Activated CD4-positive, alpha-beta T cell treated with anti-CD3 and anti-CD28 coated beads for 24 hours (primary cell): ENCODE results near the gene NDUFAF8.
"Not testable (repeated sequence)": the region's sequence is repeated elsewhere in the genome, so short reads cannot be mapped to it uniquely, and the experiment has no call there.

Experiments
- DNase-seq, 2 donors: peaks; one replicate each; pipeline ENCODE4 v3.0.0-alpha.2; 2020; ENCODE audit warnings: low read depth in 2 of 2

Gene NDUFAF8

DNA sequence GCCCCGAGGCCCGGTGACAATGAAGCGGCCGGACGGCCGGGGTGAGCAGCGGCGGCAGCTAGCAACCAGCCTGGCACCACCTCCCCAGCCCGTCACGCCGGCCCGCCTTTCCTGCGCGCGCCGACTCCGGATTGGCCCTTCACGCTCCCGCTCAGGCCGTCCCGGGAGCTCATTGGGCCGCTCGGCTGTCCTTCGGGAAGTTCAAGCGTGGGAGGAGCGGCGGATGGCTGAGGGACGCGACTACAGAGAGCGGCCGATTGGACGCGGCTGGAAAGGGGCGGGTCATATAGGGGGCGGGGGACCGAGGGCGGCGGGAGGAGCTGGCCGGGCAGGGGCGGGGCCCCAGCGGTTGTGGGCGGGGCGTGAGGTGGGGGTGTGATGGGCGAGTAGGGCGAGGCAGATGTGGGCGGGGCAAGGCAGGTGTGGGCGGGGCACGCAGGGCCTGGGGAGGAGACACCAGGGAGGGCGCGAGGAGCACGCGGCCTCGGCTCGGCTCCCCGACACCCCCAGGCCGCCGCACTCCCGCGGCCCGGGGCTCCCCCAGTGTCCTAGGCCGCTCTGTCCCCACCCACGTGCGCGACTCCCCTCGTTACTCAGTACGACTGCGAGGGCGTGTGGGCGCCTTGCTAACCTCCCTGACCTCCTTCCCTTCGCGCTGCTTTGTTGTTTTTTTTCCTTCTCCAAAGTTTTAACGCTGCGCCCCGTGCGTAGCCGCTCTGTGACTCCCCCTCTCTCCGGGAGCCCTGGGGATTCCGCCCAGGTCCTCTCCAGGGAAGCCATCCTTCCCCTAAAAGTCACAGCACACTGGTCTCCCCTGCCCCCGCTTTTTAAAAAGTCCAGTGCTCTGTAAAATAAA, 16.0 kb upstream of the NDUFAF8 start, which contains the start of gene CEP131:
TSS of gene CEP131 (minus strand) at position 60 of the 856 bp plus-strand sequence. CDS start 2,909 bp downstream, outside the sequence.
- peak; percentile 100 for DNase-seq

DNA sequence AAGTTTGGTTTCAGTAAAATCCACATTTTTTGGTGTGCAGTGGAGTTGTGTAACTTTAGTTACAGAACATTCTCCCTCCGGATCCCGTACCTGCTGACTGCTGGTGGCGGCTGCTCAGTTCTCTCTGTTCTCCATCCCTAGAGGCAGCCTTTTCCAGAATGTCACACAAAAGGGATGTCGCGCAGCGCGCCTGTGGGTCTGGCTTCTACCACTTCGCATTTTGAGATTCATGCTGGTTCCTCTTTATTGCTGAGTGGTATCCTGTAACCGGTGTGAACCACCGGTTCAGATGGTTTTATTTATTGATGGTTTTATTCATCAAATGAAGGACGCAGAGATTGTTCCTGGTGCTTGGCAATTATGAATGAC, 15.4 kb upstream of the NDUFAF8 start:
- DNase-seq: no peak

DNA sequence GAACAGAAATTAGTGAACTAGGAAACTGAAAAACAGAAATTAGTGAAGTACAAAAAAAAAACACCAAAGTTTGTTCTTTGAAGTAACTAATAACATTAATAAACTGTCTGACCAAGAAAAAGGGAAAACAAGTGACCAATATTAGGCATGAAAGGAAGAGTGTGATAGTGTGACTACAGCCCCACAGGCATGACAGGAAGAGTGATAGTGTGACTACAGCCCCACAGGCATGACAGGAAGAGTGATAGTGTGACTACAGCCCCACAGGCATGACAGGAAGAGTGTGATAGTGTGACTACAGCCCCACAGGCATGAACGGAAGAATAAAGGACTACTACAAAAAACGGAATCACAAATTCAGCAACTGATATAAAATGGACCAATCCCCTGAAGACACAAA, 11.5 kb upstream of the NDUFAF8 start:
- not testable (repeated sequence) for DNase-seq

DNA sequence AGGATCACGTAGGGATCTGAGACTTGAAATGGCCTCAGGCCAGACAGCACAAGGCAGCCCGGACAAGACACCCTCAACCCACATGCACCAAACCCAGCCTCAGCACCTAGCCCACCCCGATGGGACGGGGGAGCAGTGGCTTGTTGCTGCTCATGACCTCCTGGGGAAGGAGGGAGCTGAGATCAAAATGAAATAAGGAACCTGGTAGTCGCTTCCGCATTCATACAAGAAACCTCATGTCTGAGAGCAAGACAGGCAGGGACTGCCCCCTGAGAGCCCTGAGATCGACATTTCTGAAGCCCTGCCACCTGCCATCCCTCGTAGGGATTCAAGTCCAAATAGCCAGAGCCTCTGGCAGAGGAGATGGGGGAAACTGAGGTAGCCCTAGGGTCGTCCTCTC, 10.7 kb upstream of the NDUFAF8 start:
- no peak for DNase-seq

DNA sequence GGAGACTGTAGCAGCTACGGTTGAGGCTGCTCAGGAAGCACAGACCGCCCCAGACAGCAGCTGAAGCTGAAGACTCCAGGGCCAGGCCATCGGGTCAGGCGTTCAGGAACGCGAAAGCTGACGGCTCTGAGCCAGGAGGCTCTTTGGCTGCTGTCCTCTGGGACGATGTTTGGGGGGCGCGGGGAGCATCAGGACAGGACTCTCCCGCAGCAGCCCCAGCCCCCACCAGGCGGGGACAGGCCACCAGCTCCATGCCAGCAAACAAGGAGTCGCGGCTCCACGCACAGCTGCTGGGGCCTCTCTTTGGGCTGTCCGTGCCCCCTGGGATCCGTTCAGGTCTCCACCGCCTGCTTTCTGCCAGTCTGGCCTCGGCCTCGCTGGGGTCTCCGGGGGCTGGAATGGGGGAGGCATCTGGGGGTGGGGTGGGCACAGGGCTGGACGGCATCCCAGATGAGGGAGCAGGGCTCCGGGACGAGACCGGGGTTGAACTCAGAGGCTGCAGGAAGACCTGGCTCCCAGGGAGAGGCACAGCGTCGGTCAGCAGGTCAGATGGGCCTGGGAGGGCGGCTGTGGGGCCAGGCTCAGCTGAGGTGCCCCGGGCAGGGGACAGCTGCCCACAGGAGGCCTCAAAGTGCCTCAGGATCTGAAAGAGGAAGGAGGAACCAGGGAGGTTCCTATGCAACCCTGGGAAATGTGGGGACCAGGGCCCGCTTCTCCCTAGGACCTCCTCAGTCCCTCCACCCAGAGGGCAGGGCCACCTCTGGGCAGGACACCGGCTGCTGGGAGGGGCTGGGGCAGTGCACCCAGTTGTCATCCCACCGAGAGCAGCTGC, 10.1 kb upstream of the NDUFAF8 start:
- DNase-seq: no peak

DNA sequence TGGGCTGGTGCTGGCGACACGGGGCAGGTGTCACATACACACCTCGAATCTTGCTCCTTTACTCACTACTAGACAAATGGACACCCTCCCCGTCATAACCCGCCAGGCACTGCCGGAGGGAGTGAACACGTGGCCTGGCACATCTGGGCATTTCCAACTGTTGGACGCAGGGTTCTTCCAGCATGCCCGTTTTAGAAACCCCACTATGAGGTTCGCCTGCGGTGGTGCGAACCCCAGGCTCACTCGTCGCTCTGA, 9.5 kb upstream of the NDUFAF8 start:
- DNase-seq: no peak

DNA sequence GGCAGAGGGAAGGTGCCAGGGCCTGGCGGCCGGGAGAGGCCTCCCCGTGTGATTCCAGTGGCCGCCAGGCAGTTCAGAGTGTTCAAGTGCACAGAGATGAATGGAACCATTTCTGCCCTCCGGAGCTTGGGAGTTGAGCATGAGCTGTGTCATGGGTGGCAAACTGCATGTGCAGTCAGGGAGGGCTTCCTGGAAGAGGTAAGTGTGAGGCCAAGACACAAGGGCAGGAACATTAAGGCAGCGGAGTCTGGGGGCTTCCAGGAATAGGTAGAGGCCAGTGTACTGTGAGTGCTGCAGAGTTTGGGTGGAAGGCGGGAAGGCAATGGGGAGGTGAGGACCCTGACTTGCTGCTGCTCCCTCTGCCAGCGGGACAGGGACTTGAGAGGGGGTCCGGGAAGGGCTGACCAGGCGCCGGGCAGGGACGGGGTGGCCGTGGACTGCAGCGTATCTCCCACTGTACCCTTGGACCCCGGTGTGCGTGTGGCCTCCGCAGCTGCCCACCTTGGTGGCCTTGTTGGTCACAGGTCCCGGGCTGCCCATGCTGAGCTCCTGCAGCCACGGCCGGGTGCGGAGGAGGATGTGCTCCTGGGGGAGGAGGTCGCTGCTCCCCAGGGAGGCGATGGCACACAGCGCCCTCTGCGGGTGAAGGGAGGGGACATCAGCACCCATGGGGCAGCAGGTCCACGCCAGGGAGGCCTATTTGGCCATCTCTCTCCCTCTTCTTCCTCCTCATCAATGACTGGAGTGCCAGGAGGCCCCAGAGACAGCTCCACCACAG, 8.9 kb upstream of the NDUFAF8 start:
- DNase-seq: no peak

DNA sequence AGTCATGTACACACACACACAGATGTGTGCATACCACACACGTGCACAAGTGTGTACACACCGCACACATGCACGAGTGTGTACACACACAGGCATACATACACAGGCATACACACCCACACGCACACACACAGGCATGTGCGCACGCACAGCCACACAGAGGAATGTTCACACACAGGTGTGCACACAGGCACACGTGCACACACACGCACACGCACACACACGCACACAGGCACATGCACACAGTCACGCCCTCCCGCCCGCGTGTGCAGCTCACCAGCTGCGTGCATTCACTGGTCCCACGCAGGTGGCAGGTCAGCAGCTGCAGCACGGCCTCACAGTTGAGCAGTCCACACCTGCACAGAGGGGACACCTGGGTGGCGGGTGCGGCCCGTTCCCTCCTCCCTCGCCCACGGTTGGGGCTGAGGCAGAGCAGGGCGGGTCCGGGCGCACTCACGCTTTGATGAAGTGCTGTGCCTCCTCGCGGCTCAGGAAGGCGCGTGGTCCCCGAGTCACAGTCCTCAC, 7.9 kb upstream of the NDUFAF8 start:
- DNase-seq: no peak

DNA sequence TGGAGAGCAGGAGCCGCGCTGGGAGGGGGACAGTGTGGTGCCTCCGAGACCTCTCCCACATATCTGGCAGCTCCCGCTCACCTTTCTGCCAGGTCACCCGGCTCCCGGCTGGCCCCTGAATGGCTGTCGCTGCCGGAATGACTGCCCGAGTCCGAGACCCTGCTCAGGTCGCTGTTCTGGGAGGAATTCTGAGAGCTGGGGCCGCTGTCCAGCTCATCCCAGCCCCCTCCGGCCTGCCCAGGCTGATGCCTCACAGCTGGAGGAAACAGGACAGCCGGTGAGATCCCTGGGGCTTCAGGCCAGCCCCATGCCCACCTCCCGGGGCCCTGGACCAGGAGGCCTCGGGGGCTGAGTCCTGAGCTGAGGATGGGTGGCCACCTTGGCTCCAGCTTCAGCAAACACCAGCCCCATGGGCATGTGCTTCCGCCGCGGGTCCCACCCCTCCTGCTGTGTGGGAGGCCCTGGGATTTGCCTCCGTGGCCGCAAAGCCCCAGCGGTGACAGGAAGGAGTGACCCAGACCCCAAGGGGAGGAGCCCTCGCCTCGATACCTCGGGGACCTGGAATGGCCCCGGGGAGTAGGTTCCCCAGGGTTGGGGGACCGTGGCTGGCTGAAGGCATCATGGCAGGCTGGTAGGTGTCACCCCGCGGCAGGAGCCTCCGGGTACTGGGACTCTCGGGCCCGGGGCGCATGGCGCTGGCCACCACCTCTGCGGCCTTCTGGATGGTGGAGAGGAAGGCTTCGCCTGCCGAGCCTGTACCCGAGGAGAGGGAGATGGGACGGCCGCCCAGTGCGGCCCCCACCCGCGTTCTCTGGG, 7.1 kb upstream of the NDUFAF8 start:
- DNase-seq: no peak

DNA sequence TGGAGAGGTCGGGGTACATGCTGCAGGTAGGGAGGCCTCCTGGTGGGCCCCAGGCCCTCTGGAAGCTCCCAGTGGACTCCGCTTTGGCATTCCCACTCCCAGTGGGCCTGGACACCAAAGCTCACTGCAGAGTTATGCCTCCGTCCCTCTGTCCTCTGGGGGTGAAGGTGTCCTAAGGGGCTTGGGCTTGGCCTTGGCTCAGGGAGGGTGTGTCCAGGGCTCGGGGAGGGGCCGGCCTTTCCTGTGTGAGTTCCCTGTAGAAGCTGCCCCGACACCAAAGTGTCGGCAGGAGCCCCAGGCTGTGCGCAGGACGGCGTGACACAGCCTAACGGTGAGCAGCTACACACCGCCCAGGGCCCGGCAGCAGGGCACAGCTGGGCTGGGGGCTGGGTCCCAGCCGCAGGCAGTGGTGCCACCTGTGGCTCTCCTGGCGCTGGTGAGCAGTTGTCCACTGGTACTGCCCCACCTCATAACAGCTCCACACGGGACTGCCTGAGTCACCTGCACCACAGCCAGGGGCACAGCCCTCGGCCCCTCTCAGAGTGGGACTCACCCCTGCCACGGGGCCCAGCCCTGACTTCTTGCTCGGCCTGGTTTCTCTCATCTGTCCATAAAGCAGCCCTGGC, 6.4 kb upstream of the NDUFAF8 start:
- no peak for DNase-seq

DNA sequence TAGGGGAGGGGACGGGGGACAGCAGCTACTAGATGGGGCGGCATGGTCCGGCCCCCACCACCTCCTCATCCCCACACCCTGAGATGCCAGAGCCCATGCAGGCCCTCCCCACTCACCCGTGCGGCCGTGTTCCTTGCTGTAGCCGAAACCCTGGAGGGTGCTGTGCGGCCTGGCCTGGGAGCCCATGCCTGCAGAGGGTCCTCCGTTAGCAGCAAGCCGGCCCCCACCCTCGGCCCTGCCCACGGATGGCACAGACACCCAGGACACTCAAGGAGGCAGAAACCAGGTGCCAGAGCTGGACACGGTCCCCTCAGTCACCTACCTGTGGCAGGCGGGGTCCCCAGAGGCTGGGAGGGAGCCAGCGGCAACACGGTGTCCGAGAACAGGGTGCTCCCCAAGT, 5.8 kb upstream of the NDUFAF8 start:
- DNase-seq: no peak

DNA sequence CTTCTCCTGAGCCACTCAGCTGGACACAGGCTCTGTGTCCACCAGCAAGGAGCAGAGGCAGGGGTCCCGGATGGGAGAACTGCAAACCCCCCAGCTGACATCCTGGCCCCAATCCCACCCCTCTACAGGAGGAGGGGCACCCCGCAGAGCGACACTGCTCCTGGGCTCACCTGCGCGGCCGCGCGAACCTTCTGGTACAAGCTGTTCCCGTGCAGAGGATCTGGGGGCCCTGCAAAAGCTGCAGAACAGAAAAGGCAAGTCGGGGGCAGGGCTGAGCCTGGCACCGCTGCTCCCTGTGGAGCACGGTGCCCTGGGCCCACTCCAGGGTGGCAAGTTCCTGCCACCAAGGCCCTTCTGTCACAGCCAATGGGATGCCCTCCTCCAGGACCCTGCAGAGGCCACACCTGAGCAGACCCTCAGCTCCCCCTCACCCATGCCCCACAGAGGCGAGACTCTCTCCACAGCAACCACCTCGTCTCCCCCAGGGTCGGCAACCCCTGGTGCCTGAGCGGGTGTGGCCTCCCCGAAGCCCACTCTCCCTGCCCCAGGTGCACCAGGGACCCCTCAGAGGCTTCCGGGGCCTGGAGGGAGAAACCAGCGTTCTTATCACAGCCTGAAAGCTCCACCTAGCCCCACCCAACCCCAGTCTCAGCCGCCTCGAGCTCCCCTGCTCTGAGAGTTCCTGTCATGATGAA, 5.2 kb upstream of the NDUFAF8 start:
- no peak for DNase-seq

DNA sequence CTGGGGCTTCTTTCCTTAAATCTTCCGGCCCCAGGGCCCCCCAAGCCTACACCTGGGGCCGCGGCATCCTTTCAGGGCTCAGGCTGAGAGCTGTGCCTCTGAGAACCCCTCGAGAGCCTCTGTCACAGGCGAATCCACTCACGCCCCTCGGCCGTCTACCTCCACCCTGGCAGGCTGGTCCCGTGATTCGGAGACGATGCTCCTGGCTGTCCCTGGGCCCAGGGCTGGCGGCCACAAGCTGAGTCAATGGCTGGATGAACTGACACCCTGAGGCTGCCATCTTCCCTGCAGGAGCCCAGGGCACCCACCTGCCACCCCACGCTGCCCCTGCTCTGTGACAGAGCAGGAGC, 4.6 kb upstream of the NDUFAF8 start:
- DNase-seq: no peak

DNA sequence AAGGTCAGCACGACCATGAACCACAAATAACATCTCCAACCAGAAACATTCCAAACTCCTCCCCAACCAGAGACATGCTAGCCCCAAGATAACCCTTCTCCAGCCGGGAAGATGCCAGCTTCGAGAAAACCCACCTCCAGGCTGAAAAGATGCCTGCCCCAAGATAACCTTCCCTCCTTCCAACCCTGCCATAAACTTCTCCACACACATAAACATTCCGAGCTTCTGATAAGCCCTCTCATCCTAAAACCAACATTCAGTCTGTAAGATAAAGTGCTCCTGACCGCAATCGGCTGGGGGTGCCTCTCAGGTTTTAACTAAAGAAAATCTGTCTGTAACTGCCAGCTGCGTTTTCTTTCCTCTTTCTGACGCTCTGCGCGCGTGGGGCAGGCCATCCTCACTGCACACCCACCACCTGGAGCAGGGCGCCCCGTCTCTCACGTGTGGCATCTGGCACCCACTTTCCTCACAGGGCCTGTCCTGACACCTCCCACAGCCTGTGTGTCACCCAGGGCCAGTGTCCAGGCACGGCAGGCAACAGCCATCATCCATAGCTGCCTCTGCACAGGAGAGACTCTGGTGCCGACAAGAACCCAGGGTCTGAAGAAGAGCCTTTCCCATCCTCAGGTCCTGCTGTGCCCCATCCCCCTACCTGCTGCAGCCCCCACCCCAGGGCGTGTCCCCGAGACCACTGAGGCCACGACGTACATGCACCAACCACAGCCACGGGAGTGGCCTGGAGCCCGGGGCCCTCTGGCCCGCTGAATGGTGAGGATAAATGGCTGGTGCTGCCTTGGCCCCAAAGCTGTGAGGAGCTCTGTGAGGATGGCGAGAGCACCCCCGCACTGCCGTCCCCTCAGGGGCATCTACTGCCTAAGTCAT, 3.9 kb upstream of the NDUFAF8 start:
- DNase-seq: no peak

DNA sequence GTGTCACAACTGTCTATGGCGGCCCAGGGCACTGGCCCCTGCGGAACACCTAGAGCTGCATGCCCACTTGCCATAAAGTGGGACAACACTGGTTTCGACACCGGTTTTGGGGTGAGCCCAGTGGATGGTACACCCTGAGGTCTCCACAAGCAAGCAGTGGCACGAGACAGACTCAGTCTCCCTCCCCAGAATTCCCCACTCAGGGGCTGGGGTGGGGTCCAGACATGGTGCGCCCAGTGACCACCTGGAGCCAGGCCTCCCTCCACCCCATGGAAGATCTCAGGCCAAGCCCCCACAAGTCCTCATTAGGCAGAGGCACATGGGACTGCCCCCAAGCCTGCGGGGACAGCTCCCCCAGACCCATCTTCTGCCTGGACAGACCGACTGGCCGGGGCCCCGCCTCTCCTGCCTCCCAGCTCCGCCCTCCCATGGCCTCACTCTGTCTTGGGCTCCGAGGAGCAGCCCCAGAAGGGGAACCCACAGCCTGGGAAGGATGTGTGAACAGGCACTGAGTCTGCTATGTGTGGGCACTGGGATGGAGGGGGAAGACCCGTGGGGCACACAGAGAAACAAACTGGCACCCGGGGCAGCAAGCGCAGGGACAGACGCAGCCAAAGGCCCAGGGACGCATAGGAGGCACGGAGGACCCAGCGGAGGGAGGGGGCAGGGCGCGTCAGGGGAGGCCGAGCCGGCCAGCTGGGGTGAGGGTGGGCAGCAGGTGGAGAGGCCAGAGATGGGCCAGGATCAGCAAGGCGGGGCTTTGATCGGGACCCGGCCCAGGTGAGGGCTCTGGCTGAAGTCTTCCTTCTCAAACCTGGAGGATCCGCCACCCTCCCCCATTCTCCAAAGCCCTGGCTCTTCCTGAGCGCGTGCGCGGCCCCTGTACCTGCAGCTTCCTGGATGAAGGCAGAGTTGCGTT, 3.0 kb upstream of the NDUFAF8 start:
- DNase-seq: no peak

DNA sequence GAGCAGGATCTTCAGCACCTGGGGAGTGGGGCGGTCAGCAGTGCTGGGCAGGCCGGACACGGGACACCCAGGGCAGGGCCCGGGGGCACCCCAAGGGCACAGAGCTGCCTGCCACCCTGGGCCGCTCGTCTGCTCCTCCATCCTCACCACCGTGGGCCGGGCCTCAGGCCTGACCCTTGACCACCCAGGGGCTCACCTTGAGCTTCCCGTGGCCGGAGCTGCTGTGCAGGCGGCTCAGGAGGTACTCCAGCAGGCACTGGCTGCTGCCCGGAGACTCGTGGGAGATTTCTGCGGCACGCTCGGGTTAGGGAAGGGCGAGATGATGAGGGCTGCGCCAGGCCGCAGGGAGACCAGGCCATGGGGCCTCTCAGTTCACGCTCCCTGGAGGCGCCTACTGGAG, 2.3 kb upstream of the NDUFAF8 start:
- DNase-seq: no peak

DNA sequence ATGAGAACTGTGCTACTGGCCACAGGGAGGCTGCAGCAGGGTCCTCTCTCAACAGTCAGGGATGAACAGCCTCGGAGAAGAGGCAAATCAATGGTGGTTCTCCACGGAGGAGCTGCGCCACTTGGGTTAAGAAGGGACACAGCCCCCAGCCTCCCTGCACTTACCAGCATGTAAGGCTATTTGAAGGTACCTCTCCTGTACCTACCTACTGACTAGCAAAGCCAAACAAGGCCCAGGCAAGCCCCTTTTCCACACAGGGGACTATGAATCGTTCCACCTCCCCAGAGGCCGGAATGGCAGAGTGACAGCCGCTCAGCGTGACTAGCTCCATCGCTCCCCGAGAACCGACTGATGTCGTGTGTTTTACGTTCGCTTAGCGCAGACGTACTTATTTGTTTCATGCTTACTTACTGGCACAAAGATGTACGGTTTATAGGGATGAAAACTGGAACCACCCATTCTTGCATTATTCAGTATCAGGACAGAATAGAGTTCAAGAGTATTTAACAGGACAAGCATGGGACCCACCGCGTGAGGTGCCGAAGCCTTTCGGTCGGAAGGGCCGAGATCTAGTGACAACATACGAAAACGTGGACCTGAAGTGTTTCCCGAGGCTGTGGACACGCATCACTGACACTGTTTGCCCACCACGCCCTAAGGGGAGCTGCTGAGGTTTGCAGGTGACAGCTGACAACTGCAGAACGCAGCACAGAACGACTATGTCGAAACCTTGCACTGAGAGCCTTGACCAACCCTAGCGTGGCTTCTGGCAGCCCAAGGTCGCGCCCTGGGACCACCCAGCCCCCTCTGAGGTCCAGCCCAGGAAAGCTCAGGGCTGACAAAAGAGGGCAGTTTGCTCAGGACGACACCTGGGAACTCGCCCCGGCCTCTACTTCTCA, 1.3 kb upstream of the NDUFAF8 start:
- no peak for DNase-seq
